Smooth muscle cell (in vitro differentiated cells): ENCODE results near the gene PRMT5. TPM values are rescaled to one million over a fixed set of nuclear protein-coding genes. Genes with fewer than 3 reads are reported as not detected.

Experiments
- DNase-seq: peaks from one replicate; lab custom pipeline; 2025; ENCODE audit not compliant: unreplicated experiment; lab: John Stamatoyannopoulos, UW
- H2AFZ ChIP-seq: fragments of 200-600 bp; sonication (generic); 2 replicates; pipeline ENCODE4 v1.6.0; 2016; ENCODE audit warnings: antibody characterized with exemption, low read depth, mild to moderate bottlenecking
- H3F3A ChIP-seq: fragments of 200-600 bp; sonication (generic); 2 replicates; pipeline ENCODE4 v1.6.0; 2017; ENCODE audit warnings: antibody characterized with exemption, low read depth
- H3K27ac ChIP-seq: fragments of 200-600 bp; sonication (generic); 2 replicates; pipeline ENCODE4 v1.5.1; 2016; ENCODE audit warnings: low read depth, mild to moderate bottlenecking
- H3K27me3 ChIP-seq: fragments of 200-600 bp; sonication (generic); 2 replicates; pipeline ENCODE4 v1.6.1; 2016; ENCODE audit warnings: low read depth, mild to moderate bottlenecking
- H3K36me3 ChIP-seq: fragments of 200-600 bp; sonication (generic); 2 replicates; pipeline ENCODE4 v1.5.1; 2016; ENCODE audit warnings: low read depth
- H3K4me1 ChIP-seq: fragments of 200-600 bp; sonication (generic); 2 replicates; pipeline ENCODE4 v1.5.1; 2016; ENCODE audit warnings: low read depth
- H3K4me2 ChIP-seq: fragments of 200-600 bp; sonication (generic); 2 replicates; pipeline ENCODE4 v1.6.0; 2016; ENCODE audit warnings: mild to moderate bottlenecking
- H3K4me3 ChIP-seq: fragments of 200-600 bp; sonication (generic); 2 replicates; pipeline ENCODE4 v1.5.1; 2016; ENCODE audit warnings: mild to moderate bottlenecking
- H3K79me2 ChIP-seq: fragments of 200-600 bp; sonication (generic); 2 replicates; pipeline ENCODE4 v1.6.0; 2016; ENCODE audit warnings: low read depth, mild to moderate bottlenecking
- H3K9ac ChIP-seq: fragments of 200-600 bp; sonication (generic); 2 replicates; pipeline ENCODE4 v1.6.0; 2016; ENCODE audit warnings: low read depth
- H3K9me3 ChIP-seq: fragments of 200-600 bp; sonication (generic); replicated peaks from 2 replicates; pipeline ENCODE4 v1.5.1; 2016; ENCODE audit warnings: low read depth
- H4K20me1 ChIP-seq: fragments of 200-600 bp; sonication (generic); 2 replicates; pipeline ENCODE4 v1.6.0; 2016; ENCODE audit warnings: low read depth
- WGBS: methylation state at CpG from one replicate; pipeline ENCODE4 v1.1.7; 2016; ENCODE audit warnings: low lambda C conversion rate; 5-methylcytosine and 5-hydroxymethylcytosine counted together
- polyA plus RNA-seq: library from polyadenylated mRNA; unstranded; fragments of >200 nt; fragmentation: Nextera tagmentation; extraction: Ambion mirVana; gene quantifications from 2 replicates; pipeline ENCODE4 v1.2.1, GENCODE V29; 2016
- total RNA-seq: library from RNA; depleted of rRNA; stranded (reverse); fragments of >200 nt; gene quantifications from 2 replicates; pipeline ENCODE4 v1.2.3, GENCODE V29; 2014
- TF ChIP-seq, protein P1 (sequence below): fragments of 200-600 bp; sonication (generic); IDR thresholded peaks from 2 replicates; pipeline ENCODE4 v1.5.1; 2017; ENCODE audit warnings: borderline replicate concordance, mild to moderate bottlenecking, antibody characterized with exemption; ENCODE audit not compliant: insufficient read depth, poor library complexity, severe bottlenecking

Gene PRMT5
- total and polyA plus RNA-seq, 2 experiments from 2014 or later = 50.3 to 80.0 TPM

DNA sequence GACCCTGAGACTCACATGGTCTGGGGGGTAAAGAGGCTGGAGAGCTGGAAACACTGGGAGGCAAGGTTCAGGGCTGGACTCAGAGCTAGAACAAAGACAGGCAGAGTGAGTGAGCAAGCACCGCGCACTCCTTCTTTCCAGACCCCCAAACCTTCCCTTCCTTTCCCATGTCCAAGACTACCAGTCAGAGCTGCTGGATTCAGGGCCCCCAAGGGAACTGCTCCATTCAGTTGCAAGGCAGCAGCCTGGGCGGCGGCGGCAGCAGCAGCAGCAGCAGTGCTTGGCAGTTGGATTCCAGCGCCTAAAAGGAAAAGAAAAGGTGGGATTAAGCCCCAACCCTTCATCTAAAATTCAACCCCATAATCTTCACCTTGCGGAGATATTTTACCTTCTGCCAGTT is 27.4 kb downstream of the PRMT5 start:
- Histone ChIP-seq H3K36me3 (peaks cover 11% of the 10 kb centered on the region), H3K4me1 (peaks cover 10% of the 10 kb centered on the region)
- 97% methylated on average over 7 of the region's 7 CpGs for WGBS

GRCh38 chr14:22900081-22900799 is 28.9 kb downstream of the PRMT5 start:
- 21% methylated on average over 3 of the region's 3 CpGs for WGBS
- Histone ChIP-seq H3K4me1 (peaks cover 10% of the 10 kb centered on the region), H3K9ac (no peak overlapping the region), H3F3A (peaks cover 16% of the 10 kb centered on the region), H2AFZ (no peak overlapping the region), H3K36me3 (peaks cover 7% of the 10 kb centered on the region), H3K27me3 (no peaks in the 10 kb centered on the region), H3K4me2 (no peak overlapping the region), H3K4me3 (no peak overlapping the region), H3K27ac (peak overlapping the region; percentile 52), H3K9me3 (no peaks in the 10 kb centered on the region), H4K20me1 (no peaks in the 10 kb centered on the region), H3K79me2 (no peaks in the 10 kb centered on the region)
- peak; percentile 7 for DNase-seq
- TF ChIP-seq, protein P1, sequence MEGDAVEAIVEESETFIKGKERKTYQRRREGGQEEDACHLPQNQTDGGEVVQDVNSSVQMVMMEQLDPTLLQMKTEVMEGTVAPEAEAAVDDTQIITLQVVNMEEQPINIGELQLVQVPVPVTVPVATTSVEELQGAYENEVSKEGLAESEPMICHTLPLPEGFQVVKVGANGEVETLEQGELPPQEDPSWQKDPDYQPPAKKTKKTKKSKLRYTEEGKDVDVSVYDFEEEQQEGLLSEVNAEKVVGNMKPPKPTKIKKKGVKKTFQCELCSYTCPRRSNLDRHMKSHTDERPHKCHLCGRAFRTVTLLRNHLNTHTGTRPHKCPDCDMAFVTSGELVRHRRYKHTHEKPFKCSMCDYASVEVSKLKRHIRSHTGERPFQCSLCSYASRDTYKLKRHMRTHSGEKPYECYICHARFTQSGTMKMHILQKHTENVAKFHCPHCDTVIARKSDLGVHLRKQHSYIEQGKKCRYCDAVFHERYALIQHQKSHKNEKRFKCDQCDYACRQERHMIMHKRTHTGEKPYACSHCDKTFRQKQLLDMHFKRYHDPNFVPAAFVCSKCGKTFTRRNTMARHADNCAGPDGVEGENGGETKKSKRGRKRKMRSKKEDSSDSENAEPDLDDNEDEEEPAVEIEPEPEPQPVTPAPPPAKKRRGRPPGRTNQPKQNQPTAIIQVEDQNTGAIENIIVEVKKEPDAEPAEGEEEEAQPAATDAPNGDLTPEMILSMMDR = peak; percentile 52

More for the DNA sequence above, 27.4 kb downstream of the PRMT5 start:
- no peak for DNase-seq
- no peaks in the 10 kb centered on the region for H3K9me3 ChIP-seq
- H3K4me3 ChIP-seq = no peak overlapping the region
- no peak overlapping the region for H2AFZ ChIP-seq
- no peaks in the 10 kb centered on the region for H4K20me1 ChIP-seq
- H3K9ac ChIP-seq = no peak overlapping the region
- H3K4me2 ChIP-seq = no peak overlapping the region
- no peaks in the 10 kb centered on the region for H3K79me2 ChIP-seq
- peaks cover 16% of the 10 kb centered on the region for H3F3A ChIP-seq
- no peaks in the 10 kb centered on the region for H3K27me3 ChIP-seq
- TF ChIP-seq, protein P1 = no peak
- H3K27ac ChIP-seq = no peak overlapping the region

DNA sequence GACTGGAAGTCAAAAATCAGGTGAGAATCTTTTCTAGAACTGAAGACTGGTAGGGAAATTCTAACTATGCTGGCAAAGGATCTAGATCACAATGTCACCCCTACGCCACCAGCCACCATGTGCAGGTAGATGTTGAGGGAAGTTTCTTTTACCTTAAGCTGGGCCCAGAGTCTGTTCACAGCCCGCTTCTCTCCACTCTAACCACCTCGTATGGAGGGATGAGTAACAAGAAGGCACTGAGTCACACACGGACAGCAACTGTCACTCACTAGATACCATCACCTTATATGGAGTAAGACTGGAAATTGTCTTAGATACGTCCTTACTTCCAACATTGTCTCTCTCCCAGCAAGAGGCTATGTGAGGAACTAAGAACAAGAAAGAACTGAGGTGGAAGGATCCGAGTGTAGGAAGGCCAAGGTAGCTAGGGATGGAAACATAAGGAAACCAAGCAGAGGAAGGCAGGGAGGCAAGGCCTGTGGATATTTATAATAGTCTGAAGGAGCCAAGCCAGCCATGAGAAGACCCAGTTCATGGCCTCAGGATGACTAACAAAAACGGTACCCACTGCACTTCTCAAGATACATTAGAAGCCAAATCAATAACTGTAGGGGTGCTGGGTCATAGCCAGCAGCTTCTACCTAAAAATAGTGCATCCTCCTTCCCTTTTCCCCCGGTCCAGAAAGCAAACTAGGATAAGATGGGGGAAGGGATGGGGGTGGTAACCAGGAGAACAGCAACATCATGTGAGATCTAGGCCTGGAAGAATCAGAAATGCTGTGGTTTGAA is 30.7 kb downstream of the PRMT5 start:
- peaks cover 13% of the 10 kb centered on the region for H3F3A ChIP-seq
- no peaks in the 10 kb centered on the region for H3K79me2 ChIP-seq
- H3K27ac ChIP-seq = peak overlapping the region; percentile 85
- peak overlapping the region; percentile 15 for H3K9ac ChIP-seq
- H2AFZ ChIP-seq = no peak overlapping the region
- no peaks in the 10 kb centered on the region for H4K20me1 ChIP-seq
- H3K4me2 ChIP-seq = peak overlapping the region; percentile 70
- no peak for DNase-seq
- 35% methylated on average over 8 of the region's 8 CpGs for WGBS
- H3K27me3 ChIP-seq = no peaks in the 10 kb centered on the region
- H3K4me3 ChIP-seq = no peak overlapping the region
- TF ChIP-seq, protein P1 = no peak
- H3K4me1 ChIP-seq = peaks cover 10% of the 10 kb centered on the region
- no peaks in the 10 kb centered on the region for H3K36me3 ChIP-seq
- no peaks in the 10 kb centered on the region for H3K9me3 ChIP-seq
